HCT116 (cell line): ENCODE results near the gene MAPK4. TPM values are rescaled to one million over a fixed set of nuclear protein-coding genes. Genes with fewer than 3 reads are reported as not detected.

Source experiments
- ATAC-seq: fragments of 200-7000 bp; cut with Tn5 transposase; 2 replicates; pipeline ENCODE4 v1.9.1; 2020; ENCODE audit warnings: mild to moderate bottlenecking, moderate library complexity
- BruUV-seq: library from RNA; stranded (reverse); fragments of 400-500 nt; replicated peaks from 2 replicates; lab custom pipeline; 2021; lab: Mats Ljungman, UMichigan
- CTCF ChIA-PET: fragments of 300-600 bp; sonication (Branson Sonifier 250); formaldehyde crosslinking; loops from one replicate; lab custom pipeline; 2021; ENCODE audit warnings: antibody characterized with exemption; lab: Charles Lee
- POLR2A ChIA-PET: fragments of 300-600, 350-600 bp; sonication (Branson Sonifier 250); formaldehyde crosslinking; loops from one replicate; lab custom pipeline; 2021; ENCODE audit warnings: antibody characterized with exemption; lab: Charles Lee
- RAD21 ChIA-PET, 2 experiments: fragments of 300-600 bp; sonication (Branson Sonifier 250); formaldehyde crosslinking; loops; one replicate each; lab custom pipeline; 2023; ENCODE audit warnings: low total read pairs in 2 of 2; ENCODE audit not compliant: uncharacterized antibody in 2 of 2, unreplicated experiment in 2 of 2, low non-redundant PET in 1 of 2; lab: Charles Lee
- DNase-seq: peaks from one replicate; pipeline ENCODE4 v3.0.0-alpha.2; 2010; ENCODE audit warnings: low read depth, low spot score
- H2AFZ ChIP-seq: fragments of 200-600 bp; shearing (Covaris generic), sonication (generic); 2 replicates; pipeline ENCODE4 v1.6.1; 2017; ENCODE audit warnings: low read depth, mixed run types, mixed read lengths, antibody characterized with exemption, low read length; ENCODE audit not compliant: poor library complexity, severe bottlenecking
- H3K27ac ChIP-seq: 2 replicates; pipeline ENCODE4 v1.5.1; 2012; ENCODE audit warnings: low read depth, low read length
- H3K27me3 ChIP-seq: fragments of 200-600 bp; sonication (generic); 2 replicates; pipeline ENCODE4 v1.6.1; 2016; ENCODE audit warnings: mixed run types, low read length, mixed read lengths; ENCODE audit not compliant: insufficient read depth
- H3K36me3 ChIP-seq, 2 experiments: fragments of 200-500 bp in 1 of 2; fragments of 200-600 bp in 1 of 2; sonication (Bioruptor generic) in 1 of 2; sonication (generic) in 1 of 2; 2 replicates each; pipeline versions ENCODE4 v1.5.1 to v1.6.1; 2014 to 2016; ENCODE audit warnings: low read length in 2 of 2, inconsistent platforms in 1 of 2, mixed read lengths in 1 of 2, mixed run types in 1 of 2; ENCODE audit not compliant: insufficient read depth in 2 of 2, control insufficient read depth in 1 of 2
- H3K4me1 ChIP-seq, 2 experiments: fragments of 200-600 bp in 1 of 2; sonication (generic) in 1 of 2; 2 replicates each; pipeline versions ENCODE4 v1.5.1 to v1.6.1; 2012 to 2017; ENCODE audit warnings: low read length in 2 of 2, inconsistent platforms in 1 of 2, mild to moderate bottlenecking in 1 of 2, mixed read lengths in 1 of 2, mixed run types in 1 of 2, moderate library complexity in 1 of 2; ENCODE audit not compliant: insufficient read depth in 2 of 2, control insufficient read depth in 1 of 2
- H3K4me2 ChIP-seq: fragments of 200-600 bp; sonication (generic); 2 replicates; pipeline ENCODE4 v1.6.1; 2017; ENCODE audit warnings: mixed run types, low read length, mixed read lengths
- H3K4me3 ChIP-seq, 2 experiments: fragments of 200-600 bp in 1 of 2; sonication (generic) in 1 of 2; replicated peaks in 1 of 2; 2 replicates each; pipeline ENCODE4 v1.5.1; 2011 to 2016; ENCODE audit warnings: low read length in 2 of 2, control low read depth in 1 of 2, low read depth in 1 of 2, mild to moderate bottlenecking in 1 of 2, mixed read lengths in 1 of 2, mixed run types in 1 of 2
- H3K79me2 ChIP-seq: fragments of 200-600 bp; sonication (generic); 2 replicates; pipeline ENCODE4 v1.6.1; 2017; ENCODE audit warnings: mild to moderate bottlenecking, mixed run types, low read length, moderate library complexity, mixed read lengths; ENCODE audit not compliant: insufficient read depth
- H3K9ac ChIP-seq: fragments of 200-600 bp; sonication (generic); 2 replicates; pipeline ENCODE4 v1.6.1; 2016; ENCODE audit warnings: low read length, mixed read lengths
- H3K9me2 ChIP-seq: fragments of 200-600 bp; sonication (generic), shearing (Covaris generic); 2 replicates; pipeline ENCODE4 v1.6.1; 2017; ENCODE audit warnings: mixed run types, mild to moderate bottlenecking, moderate library complexity; ENCODE audit not compliant: insufficient read depth
- H3K9me3 ChIP-seq, 2 experiments: fragments of 200-500 bp in 1 of 2; fragments of 200-600 bp in 1 of 2; sonication (Bioruptor generic) in 1 of 2; sonication (generic) in 1 of 2; 2 replicates each; pipeline ENCODE4 v1.6.1; 2014 to 2017; ENCODE audit warnings: low read length in 2 of 2, mixed read lengths in 2 of 2, inconsistent platforms in 1 of 2, low read depth in 1 of 2, mild to moderate bottlenecking in 1 of 2, mixed run types in 1 of 2, moderate library complexity in 1 of 2; ENCODE audit not compliant: control insufficient read depth in 1 of 2, insufficient read depth in 1 of 2
- H4K20me1 ChIP-seq: fragments of 200-600 bp; sonication (generic), shearing (Covaris generic); 2 replicates; pipeline ENCODE4 v1.6.1; 2017; ENCODE audit warnings: mixed run types, mild to moderate bottlenecking, moderate library complexity; ENCODE audit not compliant: insufficient read depth
- CTCF ChIP-seq, 3 experiments: fragments of 200-600 bp in 1 of 3; sonication (generic) in 1 of 3; IDR thresholded peaks in 2 of 3; conservative IDR thresholded peaks in 1 of 3; 2 replicates each; pipeline ENCODE4 v1.5.1; 2012 to 2017; ENCODE audit warnings: low read depth in 2 of 3, low read length in 2 of 3, antibody characterized with exemption in 1 of 3, borderline replicate concordance in 1 of 3, control low read depth in 1 of 3, mild to moderate bottlenecking in 1 of 3, mixed read lengths in 1 of 3, mixed run types in 1 of 3, moderate library complexity in 1 of 3; ENCODE audit not compliant: insufficient read depth in 1 of 3
- EZH2 ChIP-seq: fragments of 200-600 bp; sonication (generic); IDR thresholded peaks from 2 replicates; pipeline ENCODE4 v1.6.1; 2017; ENCODE audit warnings: antibody characterized with exemption, mixed run types
- POLR2A ChIP-seq: IDR thresholded peaks from 2 replicates; pipeline ENCODE4 v1.7.0; 2011; ENCODE audit warnings: borderline replicate concordance; ENCODE audit not compliant: insufficient read depth, insufficient read length; ENCODE audit errors: extremely low read depth
- SIN3A ChIP-seq: IDR thresholded peaks from 2 replicates; pipeline ENCODE4 v1.6.1; 2012; ENCODE audit warnings: low read depth
- TCF7L2 ChIP-seq: IDR thresholded peaks from 2 replicates; pipeline ENCODE4 v1.7.0; 2011; ENCODE audit warnings: borderline replicate concordance, inconsistent platforms; ENCODE audit not compliant: insufficient read depth, insufficient read length; ENCODE audit errors: extremely low read depth
- YY1 ChIP-seq: IDR thresholded peaks from 2 replicates; pipeline ENCODE4 v1.6.1; 2011; ENCODE audit warnings: low read length, low read depth, moderate library complexity, mild to moderate bottlenecking; ENCODE audit not compliant: insufficient replicate concordance; ENCODE audit errors: extremely low read depth
- ZFX ChIP-seq: fragments of 450-650 bp; IDR thresholded peaks from 2 replicates; pipeline ENCODE4 v1.6.1; 2017
- ZNF274 ChIP-seq: fragments of 200-500 bp; sonication (Bioruptor generic); IDR thresholded peaks from 2 replicates; pipeline ENCODE4 v1.6.1; 2014; ENCODE audit warnings: mild to moderate bottlenecking, low read depth, low read length, inconsistent platforms
- intact Hi-C: fragments of 100-400 bp; cut with micrococcal nuclease; formaldehyde crosslinking; loops from 2 replicates; pipeline ENCODE4 v1.10.0; 2022
- total RNA-seq: library from RNA; stranded (reverse); gene quantifications from one replicate; pipeline ENCODE4 v1.2.1, GENCODE V29; 2021; ENCODE audit not compliant: unreplicated experiment

MAPK4 gene
- total RNA-seq, 1 experiment from 2014 or later: 0.89 TPM

- H3K9me2 ChIP-seq: no peaks in the 10 kb centered on the region
- H3K79me2 ChIP-seq: no peaks in the 10 kb centered on the region
- H2AFZ ChIP-seq: no peak overlapping the region
- H4K20me1 ChIP-seq: no peaks in the 10 kb centered on the region
- DNase-seq (no peak), ATAC-seq (no peak)
- intact Hi-C loops: no loop called here
- POLR2A ChIA-PET: no interaction called here
- no peaks in the 10 kb centered on the region for H3K9me3 ChIP-seq
- no peaks in the 10 kb centered on the region for H3K36me3 ChIP-seq
- H3K27ac ChIP-seq: no peak overlapping the region
- CTCF ChIA-PET: no interaction called here
- BruUV-seq: no TSS peak
- TF ChIP-seq POLR2A (no peak), EZH2 (no peak), SIN3A (no peak), ZNF274 (no peak), ZFX (no peak), YY1 (no peak), TCF7L2 (no peak)
- H3K9ac ChIP-seq: no peak overlapping the region
- H3K27me3 ChIP-seq: no peaks in the 10 kb centered on the region
- no peaks in the 10 kb centered on the region for H3K4me1 ChIP-seq
- H3K4me3 ChIP-seq: no peak overlapping the region
- no peak overlapping the region for H3K4me2 ChIP-seq
- RAD21 ChIA-PET: no interaction called here
Observed at GRCh38 chr18:50518787-50519546, 40.9 kb upstream of the MAPK4 start.

- BruUV-seq: no TSS peak
- ATAC-seq (no peak), DNase-seq (no peak)
- ChIA-PET POLR2A (no interaction called here), CTCF (no interaction called here), RAD21 (no interaction called here)
- H3K4me1 ChIP-seq: no peaks in the 10 kb centered on the region
- intact Hi-C loops: no loop called here
- H3K79me2 ChIP-seq: no peaks in the 10 kb centered on the region
- H3K27me3 ChIP-seq: peaks cover 7% of the 10 kb centered on the region; the same call in 1 of the 2 replicates
- H3K4me2 ChIP-seq: no peak overlapping the region
- no peak for TF ChIP-seq CTCF (IDR thresholded peaks at IDR 0.05 in 2 of 3, conservative IDR thresholded peaks at IDR 0.05 in 1 of 3; ENCODE audit: borderline replicate concordance in 1 of 3, insufficient read depth in 1 of 3, low read depth in 2 of 3, low read length in 2 of 3)
- no peak overlapping the region for H2AFZ ChIP-seq
- H3K9me3 ChIP-seq: no peaks in the 10 kb centered on the region
- H3K9ac ChIP-seq: no peak overlapping the region
- no peaks in the 10 kb centered on the region for H3K9me2 ChIP-seq
- H4K20me1 ChIP-seq: no peaks in the 10 kb centered on the region
- H3K27ac ChIP-seq: no peak overlapping the region
- no peaks in the 10 kb centered on the region for H3K36me3 ChIP-seq
- H3K4me3 ChIP-seq: no peak overlapping the region
Observed at GRCh38 chr18:50523165-50523564, 36.7 kb upstream of the MAPK4 start.
